Ovary (tissue), 3 donors: ENCODE results near the gene CNTN5.

ENCODE experiments used
- EP300 ChIP-seq: sonication (generic); formaldehyde crosslinking; IDR thresholded peaks from one replicate; pipeline ENCODE4 v1.6.1; 2017; ENCODE audit warnings: antibody characterized with exemption
- POLR2A ChIP-seq: fragments of 450-650 bp; IDR thresholded peaks from one replicate; pipeline ENCODE4 v1.6.1; 2017; ENCODE audit warnings: antibody characterized with exemption, mild to moderate bottlenecking, moderate library complexity
- TF ChIP-seq, protein P1 (sequence below), 3 donors: fragments of 450-650 bp in 2 of 3; fragments of 200-600 bp in 1 of 3; IDR thresholded peaks; one replicate each; pipeline versions ENCODE4 v1.5.1 to v1.8.0; 2016 to 2022; ENCODE audit warnings: antibody characterized with exemption in 3 of 3, mild to moderate bottlenecking in 1 of 3
- donor health status: DM: no; HTN: no; CAD: no.

DNA sequence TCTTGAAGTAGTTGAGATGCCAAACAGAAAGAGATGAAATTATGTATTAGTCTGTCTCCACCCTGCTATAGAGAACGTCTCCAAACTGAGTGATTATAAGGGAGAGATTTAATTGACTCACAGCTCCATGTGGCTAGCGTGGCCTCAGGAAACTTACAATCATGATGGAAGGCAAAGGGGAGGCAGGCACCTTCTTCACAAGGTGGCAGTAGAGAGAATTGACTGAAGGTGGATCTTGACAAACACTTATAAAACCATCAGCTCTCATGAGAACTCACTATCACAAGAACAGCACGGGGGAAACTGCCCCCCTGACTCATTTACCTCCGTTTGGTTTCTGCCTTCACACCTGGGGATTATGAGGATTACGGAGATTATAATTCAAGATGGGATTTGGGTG is 794.0 kb downstream of the CNTN5 start:
- TF ChIP-seq, protein P1, sequence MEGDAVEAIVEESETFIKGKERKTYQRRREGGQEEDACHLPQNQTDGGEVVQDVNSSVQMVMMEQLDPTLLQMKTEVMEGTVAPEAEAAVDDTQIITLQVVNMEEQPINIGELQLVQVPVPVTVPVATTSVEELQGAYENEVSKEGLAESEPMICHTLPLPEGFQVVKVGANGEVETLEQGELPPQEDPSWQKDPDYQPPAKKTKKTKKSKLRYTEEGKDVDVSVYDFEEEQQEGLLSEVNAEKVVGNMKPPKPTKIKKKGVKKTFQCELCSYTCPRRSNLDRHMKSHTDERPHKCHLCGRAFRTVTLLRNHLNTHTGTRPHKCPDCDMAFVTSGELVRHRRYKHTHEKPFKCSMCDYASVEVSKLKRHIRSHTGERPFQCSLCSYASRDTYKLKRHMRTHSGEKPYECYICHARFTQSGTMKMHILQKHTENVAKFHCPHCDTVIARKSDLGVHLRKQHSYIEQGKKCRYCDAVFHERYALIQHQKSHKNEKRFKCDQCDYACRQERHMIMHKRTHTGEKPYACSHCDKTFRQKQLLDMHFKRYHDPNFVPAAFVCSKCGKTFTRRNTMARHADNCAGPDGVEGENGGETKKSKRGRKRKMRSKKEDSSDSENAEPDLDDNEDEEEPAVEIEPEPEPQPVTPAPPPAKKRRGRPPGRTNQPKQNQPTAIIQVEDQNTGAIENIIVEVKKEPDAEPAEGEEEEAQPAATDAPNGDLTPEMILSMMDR (IDR thresholded peaks at IDR 0.05): no peak
- no peak for TF ChIP-seq POLR2A
- TF ChIP-seq EP300: no peak
